GM12878 (cell line): ENCODE data around the gene SYS1. TPM values are rescaled to one million over a fixed set of nuclear protein-coding genes. Genes with fewer than 3 reads are reported as not detected.

Experiments
- ATF7 ChIP-seq: fragments of 450-650 bp; IDR thresholded peaks from 2 replicates; pipeline ENCODE4 v1.6.1; 2016; ENCODE audit warnings: low read depth, mild to moderate bottlenecking
- BCL3 ChIP-seq: IDR thresholded peaks from 2 replicates; pipeline ENCODE4 v1.6.1; 2011; ENCODE audit warnings: borderline replicate concordance, low read depth, mild to moderate bottlenecking, moderate library complexity, low read length; ENCODE audit not compliant: insufficient read depth, poor library complexity, severe bottlenecking
- CBFB ChIP-seq: IDR thresholded peaks from 2 replicates; pipeline ENCODE4 v1.6.1; 2016; ENCODE audit warnings: antibody characterized with exemption, low read depth
- CBX3 ChIP-seq: fragments of 200-600 bp; sonication (generic); IDR thresholded peaks from 2 replicates; pipeline ENCODE4 v1.6.1; 2016; ENCODE audit warnings: low read depth, borderline replicate concordance
- CEBPB ChIP-seq, 2 experiments: fragments of 150-350 bp in 1 of 2; IDR thresholded peaks; 2 replicates each; pipeline ENCODE4 v1.6.1; 2012 to 2014; ENCODE audit warnings: low read depth in 2 of 2, low read length in 2 of 2, borderline replicate concordance in 1 of 2, inconsistent platforms in 1 of 2
- CHD4 ChIP-seq: fragments of 200-600 bp; sonication (generic); IDR thresholded peaks from 2 replicates; pipeline ENCODE4 v1.6.1; 2016; ENCODE audit warnings: mild to moderate bottlenecking
- CREB1 ChIP-seq: IDR thresholded peaks from 2 replicates; pipeline ENCODE4 v1.6.1; 2012; ENCODE audit warnings: low read depth, mild to moderate bottlenecking, inconsistent platforms
- E2F4 ChIP-seq: IDR thresholded peaks from 2 replicates; pipeline ENCODE4 v1.6.1; 2012; ENCODE audit warnings: low read depth, low read length, improper control_type of control experiment
- EED ChIP-seq: sonication (generic); IDR thresholded peaks from 2 replicates; pipeline ENCODE4 v1.6.1; 2016; ENCODE audit warnings: antibody characterized with exemption, low read depth
- EZH2 ChIP-seq: IDR thresholded peaks from 2 replicates; pipeline ENCODE4 v1.6.1; 2012; ENCODE audit warnings: low read depth, mild to moderate bottlenecking, control low read depth, inconsistent platforms, low read length, borderline replicate concordance; ENCODE audit not compliant: control insufficient read depth
- KAT2A ChIP-seq: conservative IDR thresholded peaks from 2 replicates; pipeline ENCODE4 v1.6.1; 2011; ENCODE audit warnings: low read depth, low read length; ENCODE audit not compliant: control insufficient read depth
- KDM1A ChIP-seq: fragments of 200-600 bp; sonication (generic); IDR thresholded peaks from 2 replicates; pipeline ENCODE4 v1.6.1; 2016; ENCODE audit warnings: borderline replicate concordance
- MTA2 ChIP-seq: fragments of 450-650 bp; IDR thresholded peaks from 2 replicates; pipeline ENCODE4 v1.6.1; 2016; ENCODE audit warnings: low read depth, mild to moderate bottlenecking, moderate library complexity
- MYB ChIP-seq: fragments of 150-350 bp; IDR thresholded peaks from 2 replicates; pipeline ENCODE4 v1.6.1; 2014; ENCODE audit warnings: mild to moderate bottlenecking, low read depth, low read length, borderline replicate concordance
- NR2C1 ChIP-seq: fragments of 450-650 bp; IDR thresholded peaks from 2 replicates; pipeline ENCODE4 v1.6.1; 2017; ENCODE audit warnings: antibody characterized with exemption, mild to moderate bottlenecking, moderate library complexity
- NR2F1 ChIP-seq: fragments of 450-650 bp; conservative IDR thresholded peaks from 2 replicates; pipeline ENCODE4 v1.6.1; 2017; ENCODE audit warnings: mild to moderate bottlenecking
- POLR2AphosphoS5 ChIP-seq: IDR thresholded peaks from 2 replicates; pipeline ENCODE4 v1.6.1; 2011; ENCODE audit warnings: mild to moderate bottlenecking, low read length, inconsistent platforms
- RAD21 ChIP-seq: IDR thresholded peaks from 2 replicates; pipeline ENCODE4 v1.6.1; 2011; ENCODE audit warnings: mild to moderate bottlenecking, low read depth, low read length, moderate library complexity; ENCODE audit not compliant: insufficient read depth
- RAD51 ChIP-seq: fragments of 450-650 bp; IDR thresholded peaks from 2 replicates; pipeline ENCODE4 v1.6.1; 2016; ENCODE audit warnings: moderate library complexity, mild to moderate bottlenecking, inconsistent platforms
- SIX5 ChIP-seq: IDR thresholded peaks from 2 replicates; pipeline ENCODE4 v1.6.1; 2011; ENCODE audit warnings: mild to moderate bottlenecking, low read depth, low read length, moderate library complexity; ENCODE audit not compliant: severe bottlenecking
- SMAD5 ChIP-seq: IDR thresholded peaks from 2 replicates; pipeline ENCODE4 v1.6.1; 2016; ENCODE audit warnings: antibody characterized with exemption, low read depth
- SMARCA5 ChIP-seq: fragments of 450-650 bp; IDR thresholded peaks from 2 replicates; pipeline ENCODE4 v1.6.1; 2017; ENCODE audit warnings: mild to moderate bottlenecking
- SP1 ChIP-seq: IDR thresholded peaks from one replicate; pipeline ENCODE4 v1.6.1; 2011; ENCODE audit warnings: low read depth, low read length
- STAT3 ChIP-seq: IDR thresholded peaks from 2 replicates; pipeline ENCODE4 v1.6.1; 2011; ENCODE audit warnings: low read depth, low read length, improper control_type of control experiment
- SUZ12 ChIP-seq: fragments of 200-600 bp; sonication (generic); IDR thresholded peaks from one replicate; pipeline ENCODE4 v1.6.1; 2018; ENCODE audit warnings: antibody characterized with exemption, mild to moderate bottlenecking; ENCODE audit not compliant: unreplicated experiment
- TBL1XR1 ChIP-seq: IDR thresholded peaks from 2 replicates; pipeline ENCODE4 v1.6.1; 2012; ENCODE audit warnings: low read depth, low read length, improper control_type of control experiment
- USF2 ChIP-seq: IDR thresholded peaks from 2 replicates; pipeline ENCODE4 v1.6.1; 2011; ENCODE audit warnings: low read depth, low read length, improper control_type of control experiment, borderline replicate concordance
- WRNIP1 ChIP-seq: IDR thresholded peaks from 2 replicates; pipeline ENCODE4 v1.6.1; 2011; ENCODE audit warnings: low read depth, low read length, improper control_type of control experiment, borderline replicate concordance
- YY1 ChIP-seq: IDR thresholded peaks from 2 replicates; pipeline ENCODE4 v1.6.1; 2011; ENCODE audit warnings: low read depth, mild to moderate bottlenecking, low read length
- ZNF207 ChIP-seq: fragments of 450-650 bp; IDR thresholded peaks from 2 replicates; pipeline ENCODE4 v1.6.1; 2014; ENCODE audit warnings: antibody characterized with exemption, mild to moderate bottlenecking, borderline replicate concordance
- polyA plus RNA-seq, 11 experiments: library from polyadenylated mRNA; depleted of rRNA in 4 of 11; unstranded in 6 of 11; stranded (reverse) in 5 of 11; fragments of >200 nt; fragmentation: Nextera tagmentation in 4 of 11; fragmentation: Illumina TruSeq in 1 of 11; extraction: Ambion mirVana in 4 of 11; extraction: Trizol in 1 of 11; gene quantifications; 1 replicate in 1 of 11; 2 replicates in 10 of 11; pipeline versions ENCODE4 v1.2.1 to v1.2.3, GENCODE V29; 2011 to 2016; ENCODE audit warnings: inconsistent platforms in 2 of 11, missing spikeins in 2 of 11, low read depth in 1 of 11
- total RNA-seq, 4 experiments: library from RNA; depleted of rRNA in 3 of 4; stranded (reverse); fragments of >200 nt in 3 of 4; fragmentation: Illumina TruSeq in 1 of 4; extraction: Trizol in 1 of 4; gene quantifications; 2 replicates each; pipeline versions ENCODE4 v1.2.1 to v1.2.3, GENCODE V29; 2013 to 2021

The SYS1 gene
- total and polyA plus RNA-seq, 10 of the 15 experiments (the other 5 are each of a cell fraction or from before 2014, with no cell fraction given), result 5.1 to 22.6 (median 9.3) TPM

GRCh38 chr20:45362804-45363610 lies at the start of gene SYS1 (continued):
- TF ChIP-seq CREB1 (peak; percentile 53; the same call in 1 of the 2 replicates), KDM1A (no peak), WRNIP1 (no peak), USF2 (no peak), SP1 (no peak), KAT2A (no peak), MTA2 (peak; percentile 54; the same call in 1 of the 2 replicates), STAT3 (no peak), RAD21 (peak; percentile 91), CBX3 (no peak), MYB (no peak), E2F4 (no peak), RAD51 (no peak), POLR2AphosphoS5 (peak; percentile 90), SMAD5 (no peak; the same call in 1 of the 2 replicates), NR2F1 (peak; percentile 52; the same call in 1 of the 2 replicates), EED (peak; percentile 51; the same call in 1 of the 2 replicates), NR2C1 (peak; percentile 94), BCL3 (no peak), CEBPB (IDR thresholded peaks at IDR 0.05; ENCODE audit: borderline replicate concordance in 1 of 2, low read depth in 2 of 2, low read length in 2 of 2) (no peak), ATF7 (peak; percentile 98), EZH2 (no peak), CBFB (peak; percentile 40; the same call in 1 of the 2 replicates), SMARCA5 (peak; percentile 50; the same call in 1 of the 2 replicates), SUZ12 (no peak), YY1 (peak; percentile 52), ZNF207 (peak; percentile 91; the same call in 1 of the 2 replicates), SIX5 (peak; percentile 45), TBL1XR1 (peak; percentile 42; the same call in 1 of the 2 replicates), CHD4 (no peak)
